GM10266 (cell line): ENCODE measurements around the gene FARP1.

Experiments
- DNase-seq: peaks from one replicate; pipeline ENCODE4 v3.0.0; 2012; ENCODE audit errors: extremely low spot score
- CTCF ChIP-seq: IDR thresholded peaks from 2 replicates; pipeline ENCODE4 v1.5.1; 2012; ENCODE audit warnings: mild to moderate bottlenecking, low read depth; ENCODE audit not compliant: control insufficient read depth, insufficient read depth; ENCODE audit errors: missing control alignments

The FARP1 gene

GRCh38 chr13:98261165-98261702 lies 118.3 kb downstream of the FARP1 start:
- no peak for TF ChIP-seq CTCF
- DNase-seq = no peak

- no peak for DNase-seq
- TF ChIP-seq CTCF = no peak
Measured at GRCh38 chr13:98262292-98262691, 119.4 kb downstream of the FARP1 start.

GRCh38 chr13:98263841-98264240 lies 120.9 kb downstream of the FARP1 start:
- DNase-seq = no peak
- no peak for TF ChIP-seq CTCF

GRCh38 chr13:98264877-98265276 lies 122.0 kb downstream of the FARP1 start:
- no peak for DNase-seq
- TF ChIP-seq CTCF = no peak

- TF ChIP-seq CTCF = no peak
- DNase-seq = no peak
Measured at GRCh38 chr13:98265692-98266551, 123.0 kb downstream of the FARP1 start.

GRCh38 chr13:98267080-98267912 lies 124.4 kb downstream of the FARP1 start:
- peak; percentile 16 for DNase-seq

More at GRCh38 chr13:98267080-98267912, 124.4 kb downstream of the FARP1 start:
- no peak for TF ChIP-seq CTCF
